ENCODE data around the gene KPNB1.

Gene KPNB1

DNA sequence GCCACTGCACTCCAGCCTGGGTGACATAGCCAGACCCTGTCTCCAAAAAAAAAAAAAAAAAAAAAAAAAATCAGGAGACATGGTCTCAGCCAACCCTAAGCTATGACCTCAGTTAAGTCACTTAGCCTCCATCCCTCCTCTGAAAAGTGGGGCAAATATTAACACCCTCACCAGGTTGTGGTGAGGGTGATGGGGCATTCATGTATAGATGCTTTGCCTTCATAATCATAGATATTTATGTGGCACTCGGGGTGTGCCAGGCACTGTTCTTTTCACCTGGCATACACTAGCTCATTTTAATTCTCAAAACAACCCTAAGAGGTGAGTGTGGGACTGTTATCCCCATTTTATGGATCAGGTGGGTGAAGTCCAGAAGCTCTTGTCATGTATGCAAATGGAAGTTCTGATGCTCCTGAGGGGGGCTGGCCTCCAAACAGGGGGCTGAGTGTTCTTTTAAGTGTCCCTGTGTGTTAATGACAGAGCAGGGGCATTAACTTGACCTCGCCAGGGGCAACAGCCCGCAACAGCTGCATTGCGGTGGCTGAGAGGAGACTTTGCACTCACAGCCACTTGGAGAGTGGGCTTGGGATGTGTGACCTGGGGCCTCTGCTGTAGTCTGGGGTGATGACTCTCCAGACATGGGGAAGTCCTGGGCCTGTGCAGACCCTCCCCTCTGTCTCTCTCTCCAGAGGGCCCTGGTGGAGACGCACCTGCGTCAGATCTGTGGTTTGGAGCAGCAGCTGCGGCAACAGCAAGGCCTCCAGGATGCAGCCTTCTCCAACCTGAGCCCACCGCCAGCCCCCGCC is 48.4 kb downstream of the KPNB1 start:
- TF ChIP-seq, protein P1, sequence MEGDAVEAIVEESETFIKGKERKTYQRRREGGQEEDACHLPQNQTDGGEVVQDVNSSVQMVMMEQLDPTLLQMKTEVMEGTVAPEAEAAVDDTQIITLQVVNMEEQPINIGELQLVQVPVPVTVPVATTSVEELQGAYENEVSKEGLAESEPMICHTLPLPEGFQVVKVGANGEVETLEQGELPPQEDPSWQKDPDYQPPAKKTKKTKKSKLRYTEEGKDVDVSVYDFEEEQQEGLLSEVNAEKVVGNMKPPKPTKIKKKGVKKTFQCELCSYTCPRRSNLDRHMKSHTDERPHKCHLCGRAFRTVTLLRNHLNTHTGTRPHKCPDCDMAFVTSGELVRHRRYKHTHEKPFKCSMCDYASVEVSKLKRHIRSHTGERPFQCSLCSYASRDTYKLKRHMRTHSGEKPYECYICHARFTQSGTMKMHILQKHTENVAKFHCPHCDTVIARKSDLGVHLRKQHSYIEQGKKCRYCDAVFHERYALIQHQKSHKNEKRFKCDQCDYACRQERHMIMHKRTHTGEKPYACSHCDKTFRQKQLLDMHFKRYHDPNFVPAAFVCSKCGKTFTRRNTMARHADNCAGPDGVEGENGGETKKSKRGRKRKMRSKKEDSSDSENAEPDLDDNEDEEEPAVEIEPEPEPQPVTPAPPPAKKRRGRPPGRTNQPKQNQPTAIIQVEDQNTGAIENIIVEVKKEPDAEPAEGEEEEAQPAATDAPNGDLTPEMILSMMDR (IDR thresholded peaks at IDR 0.05; ENCODE audit: unreplicated experiment in 3 of 3) = no peak
- peaks cover 35% of the 10 kb centered on the region for H3K4me1 Mint-ChIP-seq
- H3K4me3 Mint-ChIP-seq = peak overlapping the region; percentile 34 to 42 (median 38)
- H3K9me3 Mint-ChIP-seq = no peaks in the 10 kb centered on the region
- peaks cover 18% of the 10 kb centered on the region for H3K36me3 Mint-ChIP-seq (ENCODE audit: low read depth)
- no peaks in the 10 kb centered on the region for H3K27me3 Mint-ChIP-seq (ENCODE audit: low read depth)
- H3K27ac Mint-ChIP-seq = no peak overlapping the region

DNA sequence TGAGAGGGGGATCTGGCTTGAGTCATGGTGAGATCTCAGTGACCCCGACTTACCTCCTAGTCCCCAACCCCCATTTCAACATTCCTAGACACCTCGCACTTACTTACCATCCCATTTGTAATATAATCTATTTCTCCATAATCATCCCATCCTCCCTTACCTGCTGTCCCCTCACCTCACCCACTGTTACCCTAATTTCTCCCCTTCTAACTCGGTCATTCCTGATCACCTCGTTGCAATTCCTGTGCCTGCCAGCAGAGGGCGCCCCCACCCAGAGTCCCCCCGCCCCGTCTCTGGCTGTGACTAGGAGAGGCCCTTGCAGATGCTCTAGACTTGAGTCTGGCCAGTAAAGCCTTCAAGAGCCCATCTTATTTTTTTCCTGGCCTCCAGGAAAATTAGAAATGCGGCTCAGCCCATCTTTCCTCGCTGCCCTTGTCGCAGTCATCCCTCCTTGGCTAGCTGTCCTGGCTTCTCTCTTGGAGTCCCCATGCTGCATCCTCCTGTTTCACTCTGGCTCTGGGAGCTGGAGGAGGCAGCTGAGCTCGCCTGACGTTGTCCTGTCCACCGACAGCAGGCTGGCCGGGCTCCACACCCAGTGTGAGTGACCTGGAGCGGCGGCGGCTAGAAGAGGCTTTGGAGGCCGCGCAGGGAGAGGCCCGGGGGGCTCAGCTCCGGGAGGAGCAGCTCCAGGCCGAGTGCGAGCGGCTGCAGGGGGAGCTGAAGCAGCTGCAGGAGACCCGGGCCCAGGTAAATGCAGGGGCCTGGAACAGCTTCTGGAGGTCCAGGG is 49.2 kb downstream of the KPNB1 start:
- peaks cover 18% of the 10 kb centered on the region for H3K36me3 Mint-ChIP-seq (ENCODE audit: low read depth)
- H3K9me3 Mint-ChIP-seq = no peaks in the 10 kb centered on the region
- H3K4me3 Mint-ChIP-seq = peak overlapping the region; percentile 34 to 57 (median 48)
- H3K4me1 Mint-ChIP-seq = peaks cover 30% of the 10 kb centered on the region
- H3K27me3 Mint-ChIP-seq (ENCODE audit: low read depth) = no peaks in the 10 kb centered on the region
- TF ChIP-seq, protein P1 (IDR thresholded peaks at IDR 0.05; ENCODE audit: unreplicated experiment in 3 of 3) = peak; percentile 94 to 96 (median 94)
- peak overlapping the region in 1 of 3 experiments; percentile 54 for H3K27ac Mint-ChIP-seq

DNA sequence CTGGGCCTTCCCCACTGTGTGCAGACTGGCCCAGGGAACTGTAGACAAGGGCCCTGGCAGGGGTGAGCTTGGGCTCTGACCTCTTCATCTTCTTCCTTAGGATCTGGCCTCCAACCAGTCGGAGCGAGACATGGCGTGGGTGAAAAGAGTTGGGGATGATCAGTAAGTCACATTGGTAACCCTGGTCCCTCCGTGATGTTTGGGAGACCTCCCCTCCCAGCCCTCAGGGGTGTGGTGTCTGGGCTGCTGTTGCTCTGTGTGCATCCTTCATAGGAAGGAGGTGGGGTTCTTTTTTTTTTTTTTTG is 49.8 kb downstream of the KPNB1 start:
- H3K36me3 Mint-ChIP-seq (ENCODE audit: low read depth) = peaks cover 19% of the 10 kb centered on the region
- H3K4me3 Mint-ChIP-seq = peak overlapping the region in 1 of 3 experiments; percentile 48
- H3K27me3 Mint-ChIP-seq (ENCODE audit: low read depth) = no peaks in the 10 kb centered on the region
- H3K4me1 Mint-ChIP-seq = peaks cover 32% of the 10 kb centered on the region
- H3K27ac Mint-ChIP-seq = no peak overlapping the region
- TF ChIP-seq, protein P1 (IDR thresholded peaks at IDR 0.05; ENCODE audit: unreplicated experiment in 3 of 3) = no peak
- H3K9me3 Mint-ChIP-seq = no peaks in the 10 kb centered on the region

DNA sequence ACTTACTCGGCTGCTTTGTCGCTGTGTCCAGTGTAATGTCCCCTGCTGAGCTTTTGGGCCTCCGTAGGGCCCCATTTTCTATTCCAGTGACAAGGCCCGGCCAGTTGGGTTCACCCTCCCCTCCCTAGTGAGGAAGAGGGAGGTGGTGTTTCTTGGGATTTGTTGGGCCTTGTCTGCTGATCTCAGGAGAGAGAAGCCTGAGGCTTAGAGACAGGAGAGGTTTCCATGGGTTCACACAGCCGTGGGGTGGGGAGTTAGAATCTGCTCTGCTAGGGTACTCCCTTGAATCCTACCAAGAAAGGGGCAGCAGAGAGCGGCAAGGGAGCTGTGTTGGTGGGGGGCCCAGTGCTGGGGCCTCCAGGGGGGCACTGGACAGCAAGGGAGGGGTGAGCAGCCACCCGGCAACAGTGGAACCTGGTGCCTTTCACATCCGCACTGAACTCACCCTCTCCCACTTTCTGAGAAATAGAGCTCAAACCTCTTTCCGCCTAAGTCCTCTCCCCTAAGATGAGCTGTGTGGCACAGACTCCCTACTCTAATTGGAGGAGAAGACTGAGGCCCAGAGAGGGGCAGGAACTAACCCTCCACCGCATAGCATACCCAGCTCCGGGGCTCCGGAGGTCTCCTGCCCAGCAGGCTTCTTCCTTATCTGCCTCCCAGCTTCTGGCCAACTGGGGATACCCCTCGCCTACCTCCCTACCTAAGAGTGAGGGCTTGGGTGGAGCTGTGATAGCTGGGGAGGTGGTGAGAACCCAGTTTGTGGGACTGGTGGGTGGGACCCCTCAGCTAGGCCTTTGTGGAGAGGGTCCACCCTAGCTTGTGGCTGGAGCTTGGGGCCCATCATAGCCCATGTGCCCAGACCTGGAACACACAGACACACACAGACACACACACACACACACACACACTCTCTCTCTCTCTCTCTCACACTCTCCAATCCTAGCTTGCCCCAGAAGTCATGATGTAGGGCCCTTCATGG is 51.0 kb downstream of the KPNB1 start:
- no peaks in the 10 kb centered on the region for H3K9me3 Mint-ChIP-seq
- TF ChIP-seq, protein P1 (IDR thresholded peaks at IDR 0.05; ENCODE audit: unreplicated experiment in 3 of 3) = no peak

DNA sequence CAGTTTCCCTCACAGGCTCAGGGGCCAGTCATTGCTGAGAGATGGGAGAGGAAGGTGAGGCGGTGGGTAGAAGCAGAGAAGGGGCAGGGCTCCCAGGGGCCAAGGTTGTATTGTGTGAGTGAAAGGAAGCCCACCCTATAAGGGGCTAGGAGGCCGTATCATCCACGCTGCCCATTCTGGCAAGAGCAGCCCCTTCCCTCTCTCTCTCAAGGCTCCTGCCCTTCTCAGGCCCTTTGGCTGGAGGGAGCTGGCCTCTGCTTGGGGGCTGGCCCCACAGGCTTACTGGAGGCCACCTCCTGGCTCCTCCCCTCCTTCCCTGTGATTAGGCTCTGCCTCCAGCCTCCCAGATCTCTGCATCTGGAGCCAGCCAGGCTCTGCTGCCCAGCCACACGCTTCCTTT is 51.9 kb downstream of the KPNB1 start:
- H3K4me1 Mint-ChIP-seq = peaks cover 45% of the 10 kb centered on the region
- peak overlapping the region in 1 of 3 experiments; percentile 4 for H3K4me3 Mint-ChIP-seq
- peak overlapping the region in 2 of 3 experiments; percentile 9 to 60 for H3K27ac Mint-ChIP-seq
- H3K9me3 Mint-ChIP-seq = no peaks in the 10 kb centered on the region
- peaks cover 34% of the 10 kb centered on the region for H3K36me3 Mint-ChIP-seq (ENCODE audit: low read depth)
- TF ChIP-seq, protein P1 (IDR thresholded peaks at IDR 0.05; ENCODE audit: unreplicated experiment in 3 of 3) = no peak
- H3K27me3 Mint-ChIP-seq (ENCODE audit: low read depth) = peaks cover 4% of the 10 kb centered on the region

More for the DNA sequence above, 51.0 kb downstream of the KPNB1 start:
- Mint-ChIP-seq H3K27ac (peak overlapping the region in 1 of 3 experiments; percentile 60), H3K4me3 (peak overlapping the region in 1 of 3 experiments; percentile 4), H3K4me1 (peaks cover 36% of the 10 kb centered on the region), H3K27me3 (ENCODE audit: low read depth) (no peaks in the 10 kb centered on the region), H3K36me3 (ENCODE audit: low read depth) (peaks cover 32% of the 10 kb centered on the region)
